ENCODE measurements around the gene GLI2. TPM values are rescaled to one million over a fixed set of nuclear protein-coding genes. Genes with fewer than 3 reads are reported as not detected.

Gene GLI2
- total and polyA plus RNA-seq, 2 of the 13 experiments (the other 11 are each of a cell fraction or from before 2014, with no cell fraction given), result not detected

GRCh38 chr2:120692691-120693090 lies 43.0 kb upstream of the GLI2 start:
- TF ChIP-seq ZNF136 (CRISPR knock-in tag; IDR thresholded peaks at IDR 0.05; ENCODE audit: low read depth) (no peak), ZFP36L2 (CRISPR knock-in tag; IDR thresholded peaks at IDR 0.05) (no peak), ATAD3A (CRISPR knock-in tag; IDR thresholded peaks at IDR 0.05) (no peak), HDAC6 (IDR thresholded peaks at IDR 0.05; ENCODE audit: low read depth, low read length) (no peak), ZNF335 (CRISPR knock-in tag; IDR thresholded peaks at IDR 0.05) (no peak), NFRKB (IDR thresholded peaks at IDR 0.05) (no peak), SNRNP70 (IDR thresholded peaks at IDR 0.05; ENCODE audit: low read depth, low read length) (no peak), ZNF10 (CRISPR knock-in tag; IDR thresholded peaks at IDR 0.05; ENCODE audit: borderline replicate concordance, low read depth) (no peak), ZNF691 (CRISPR knock-in tag; IDR thresholded peaks at IDR 0.05; ENCODE audit: borderline replicate concordance, low read depth) (no peak), ZBTB7B (CRISPR knock-in tag; IDR thresholded peaks at IDR 0.05) (no peak)
- TF ChIP-seq, protein P1, sequence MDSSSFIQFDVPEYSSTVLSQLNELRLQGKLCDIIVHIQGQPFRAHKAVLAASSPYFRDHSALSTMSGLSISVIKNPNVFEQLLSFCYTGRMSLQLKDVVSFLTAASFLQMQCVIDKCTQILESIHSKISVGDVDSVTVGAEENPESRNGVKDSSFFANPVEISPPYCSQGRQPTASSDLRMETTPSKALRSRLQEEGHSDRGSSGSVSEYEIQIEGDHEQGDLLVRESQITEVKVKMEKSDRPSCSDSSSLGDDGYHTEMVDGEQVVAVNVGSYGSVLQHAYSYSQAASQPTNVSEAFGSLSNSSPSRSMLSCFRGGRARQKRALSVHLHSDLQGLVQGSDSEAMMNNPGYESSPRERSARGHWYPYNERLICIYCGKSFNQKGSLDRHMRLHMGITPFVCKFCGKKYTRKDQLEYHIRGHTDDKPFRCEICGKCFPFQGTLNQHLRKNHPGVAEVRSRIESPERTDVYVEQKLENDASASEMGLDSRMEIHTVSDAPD (CRISPR knock-in tag; IDR thresholded peaks at IDR 0.05), result no peak
- in situ Hi-C loops (cut with HindIII; ENCODE audit: extremely low pct_ligation_motif_present, low pct_unique_long_range_greater_than_20kb), result loop anchor here (10.0 kb wide), 1 partner anchor 632 kb away; no protein-coding TSS in a partner anchor
- FAIRE-seq (no peak), DNase-seq (ENCODE audit: low spot score) (no peak), ATAC-seq (no peak)
- no peaks in the 10 kb centered on the region for H3K79me2 ChIP-seq (ENCODE audit: insufficient read depth, low read length)
- no peak overlapping the region for H3K9ac ChIP-seq (ENCODE audit: insufficient read depth, low read depth, low read length)
- no peak overlapping the region for H3K4me3 ChIP-seq (replicated peaks in 1 of 3; ENCODE audit: insufficient read depth in 1 of 3, low read depth in 2 of 3, low read length in 3 of 3)
- H3K9me3 ChIP-seq (ENCODE audit: low read length), result no peaks in the 10 kb centered on the region
- no peaks in the 10 kb centered on the region for H3K36me3 ChIP-seq (replicated peaks in 1 of 2; ENCODE audit: control insufficient read depth in 1 of 2, insufficient read depth in 2 of 2, low read length in 2 of 2)
- no peak overlapping the region for H2AFZ ChIP-seq (ENCODE audit: low read length)
- ChIA-PET CTCF (ENCODE audit: low intra/inter-chr PET ratio, low total read pairs) (no interaction called here), POLR2A (no interaction called here)
- intact Hi-C loops (cut with micrococcal nuclease; ENCODE audit: unreplicated experiment), result no loop called here
- no TSS peak for BruUV-seq (replicated peaks)
- H3K27ac ChIP-seq (ENCODE audit: extremely low read length, insufficient read depth, low read length), result no peak overlapping the region
- H3K27me3 ChIP-seq (ENCODE audit: control insufficient read depth in 1 of 2, insufficient read depth in 2 of 2, low read length in 2 of 2), result peaks cover 5 to 63% of the 10 kb centered on the region in 2 experiments; a peak in 4 of 5 replicates
- 0% methylated on average over 6 of the region's 6 CpGs for WGBS (ENCODE audit: low lambda C conversion rate)
- no peak overlapping the region for H3K4me2 ChIP-seq (ENCODE audit: low read depth, low read length)
- H3K4me1 ChIP-seq (ENCODE audit: insufficient read depth, low read length), result no peaks in the 10 kb centered on the region
- H4K20me1 ChIP-seq (ENCODE audit: insufficient read depth, low read length), result no peaks in the 10 kb centered on the region; the same call in 1 of the 2 replicates
